Lung (tissue), 12 donors: ENCODE measurements around the gene NFAM1. TPM values are rescaled to one million over a fixed set of nuclear protein-coding genes. Genes with fewer than 3 reads are reported as not detected.

Experiments
- ATAC-seq: fragments of 200-7000 bp; cut with Tn5 transposase; one replicate; pipeline ENCODE4 v1.9.1; 2020; ENCODE audit warnings: moderate number of reproducible peaks; ENCODE audit not compliant: insufficient read depth, low FRiP score
- DNase-seq, 3 donors: peaks; one replicate each; pipeline ENCODE4 v3.0.0-alpha.2; 2013 to 2017
- H3K27ac ChIP-seq, 2 donors: one replicate each; pipeline ENCODE4 v1.5.1; 2013; ENCODE audit warnings: mild to moderate bottlenecking in 2 of 2, moderate library complexity in 2 of 2, control low read depth in 1 of 2, inconsistent platforms in 1 of 2, low read depth in 1 of 2, low read length in 1 of 2
- H3K27me3 ChIP-seq, 3 donors: one replicate each; pipeline ENCODE4 v1.5.1; 2013; ENCODE audit warnings: low read length in 2 of 3; ENCODE audit not compliant: control insufficient read depth in 3 of 3, insufficient read depth in 3 of 3
- H3K36me3 ChIP-seq, 4 donors: one replicate each; pipeline ENCODE4 v1.5.1; 2013; ENCODE audit warnings: low read length in 4 of 4, mild to moderate bottlenecking in 1 of 4, moderate library complexity in 1 of 4; ENCODE audit not compliant: control insufficient read depth in 4 of 4, insufficient read depth in 4 of 4
- H3K4me1 ChIP-seq, 5 donors: one replicate each; pipeline ENCODE4 v1.5.1; 2013; ENCODE audit warnings: low read length in 5 of 5, mild to moderate bottlenecking in 2 of 5, moderate library complexity in 1 of 5; ENCODE audit not compliant: control insufficient read depth in 5 of 5, insufficient read depth in 5 of 5
- H3K4me3 ChIP-seq: one replicate; pipeline ENCODE4 v1.5.1; 2013; ENCODE audit warnings: mild to moderate bottlenecking, control low read depth, moderate library complexity
- H3K9ac ChIP-seq, 2 donors: one replicate each; pipeline ENCODE4 v1.5.1; 2013; ENCODE audit warnings: low read length in 2 of 2, control low read depth in 1 of 2; ENCODE audit not compliant: insufficient read depth in 1 of 2
- H3K9me3 ChIP-seq, 4 donors: one replicate each; pipeline ENCODE4 v1.5.1; 2013; ENCODE audit warnings: low read length in 3 of 4, mild to moderate bottlenecking in 1 of 4, moderate library complexity in 1 of 4; ENCODE audit not compliant: control insufficient read depth in 4 of 4, insufficient read depth in 3 of 4
- CTCF ChIP-seq: IDR thresholded peaks from 2 replicates; pipeline ENCODE4 v1.5.1; 2012; ENCODE audit warnings: mild to moderate bottlenecking; ENCODE audit errors: control extremely low read depth, extremely low read depth
- WGBS, 2 donors: extraction: QIAGEN DNeasy Blood & Tissue Kit; methylation state at CpG; one replicate each; pipeline ENCODE4 v1.1.7; 2013; 5-methylcytosine and 5-hydroxymethylcytosine counted together
- polyA plus RNA-seq, 2 donors: library from polyadenylated mRNA; stranded (reverse); fragments of 200-250 nt; gene quantifications; one replicate each; pipeline ENCODE4 v1.2.1, GENCODE V29; 2013
- total RNA-seq, 2 donors: library from RNA; depleted of rRNA in 1 of 2; stranded (reverse); fragments of >200 nt in 1 of 2; gene quantifications; one replicate each; pipeline ENCODE4 v1.2.1, GENCODE V29; 2014 to 2021
- donor health status: control.
- donor health status: control.
- donor health status: Bipolar disorder and iron deficiency.
- donor health status: healthy.
- donor health status: DM: yes; HTN: yes; CAD: no.

NFAM1 gene
- total and polyA plus RNA-seq, 4 donors = 2.2 to 24.6 (median 9.0) TPM

GRCh38 chr22:42336527-42337227 is 95.5 kb downstream of the NFAM1 start:
- TF ChIP-seq CTCF = no peak
- peaks cover 0 to 4% (median 0%) of the 10 kb centered on the region in 5 donors for H3K4me1 ChIP-seq
- 78 to 82% methylated on average over 11 of the region's 11 CpGs for WGBS, 2 donors

GRCh38 chr22:42335839-42336378 is 96.3 kb downstream of the NFAM1 start:
- Histone ChIP-seq H3K9ac (no peak overlapping the region), H3K36me3 (no peaks in the 10 kb centered on the region), H3K27me3 (peaks cover 0 to 3% (median 0%) of the 10 kb centered on the region in 3 donors), H3K4me1 (peaks cover 0 to 2% (median 0%) of the 10 kb centered on the region in 5 donors), H3K27ac (no peak overlapping the region), H3K4me3 (no peak overlapping the region), H3K9me3 (no peaks in the 10 kb centered on the region)
- ATAC-seq (no peak), DNase-seq (no peak)
- no peak for TF ChIP-seq CTCF
- WGBS, 2 donors = 73 to 81% methylated on average over 7 to 11 of the region's 11 CpGs

More at GRCh38 chr22:42336527-42337227, 95.5 kb downstream of the NFAM1 start:
- peaks cover 0 to 3% (median 0%) of the 10 kb centered on the region in 3 donors for H3K27me3 ChIP-seq
- ATAC-seq (no peak), DNase-seq (no peak)
- no peaks in the 10 kb centered on the region for H3K36me3 ChIP-seq
- H3K27ac ChIP-seq = no peak overlapping the region
- no peaks in the 10 kb centered on the region for H3K9me3 ChIP-seq
- H3K4me3 ChIP-seq = no peak overlapping the region
- no peak overlapping the region for H3K9ac ChIP-seq

GRCh38 chr22:42334875-42335512 is 97.2 kb downstream of the NFAM1 start:
- H3K36me3 ChIP-seq = no peaks in the 10 kb centered on the region
- H3K27ac ChIP-seq = no peak overlapping the region
- H3K27me3 ChIP-seq = peaks cover 0 to 3% (median 0%) of the 10 kb centered on the region in 3 donors
- 81 to 88% methylated on average over 11 of the region's 11 CpGs for WGBS, 2 donors
- ATAC-seq = no peak
- no peaks in the 10 kb centered on the region for H3K9me3 ChIP-seq
- H3K4me3 ChIP-seq = no peak overlapping the region
- H3K9ac ChIP-seq = no peak overlapping the region
- DNase-seq = no peak
- no peak for TF ChIP-seq CTCF
- peaks cover 0 to 2% (median 0%) of the 10 kb centered on the region in 5 donors for H3K4me1 ChIP-seq
